Ureter (tissue), 1 donor: ENCODE results near the gene RIN3. TPM values are rescaled to one million over a fixed set of nuclear protein-coding genes. Genes with fewer than 3 reads are reported as not detected.

Source experiments
- DNase-seq: peaks from one replicate; pipeline ENCODE4 v3.0.0-alpha.2; 2020; ENCODE audit warnings: low spot score
- total RNA-seq: library from RNA; stranded (reverse); gene quantifications from one replicate; pipeline ENCODE4 v1.2.4, GENCODE V29; 2023
- donor health status: DM: yes; HTN: yes; CAD: no.

The RIN3 gene
- total RNA-seq, 1 donor from 2014 or later = 27.3 TPM

DNA sequence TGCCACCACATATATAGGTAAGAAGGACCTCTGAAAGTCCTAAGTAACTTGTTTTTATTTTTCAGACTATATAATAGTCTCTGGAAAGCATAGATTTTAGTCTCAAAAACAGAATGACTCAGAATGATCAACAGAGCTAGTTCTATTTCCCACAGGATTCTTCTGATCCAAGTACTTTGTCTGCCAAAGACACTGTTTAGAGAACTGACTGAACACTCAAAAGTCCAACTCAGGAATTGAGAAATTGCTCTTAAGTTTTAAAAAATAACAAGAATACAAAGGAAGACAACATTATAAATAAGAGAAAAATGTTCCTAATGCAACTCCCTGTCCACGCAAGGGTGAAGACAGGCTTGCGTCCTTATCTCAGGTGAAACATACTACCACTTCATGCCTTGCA, 205.8 kb downstream of the RIN3 start:
- no peak for DNase-seq

DNA sequence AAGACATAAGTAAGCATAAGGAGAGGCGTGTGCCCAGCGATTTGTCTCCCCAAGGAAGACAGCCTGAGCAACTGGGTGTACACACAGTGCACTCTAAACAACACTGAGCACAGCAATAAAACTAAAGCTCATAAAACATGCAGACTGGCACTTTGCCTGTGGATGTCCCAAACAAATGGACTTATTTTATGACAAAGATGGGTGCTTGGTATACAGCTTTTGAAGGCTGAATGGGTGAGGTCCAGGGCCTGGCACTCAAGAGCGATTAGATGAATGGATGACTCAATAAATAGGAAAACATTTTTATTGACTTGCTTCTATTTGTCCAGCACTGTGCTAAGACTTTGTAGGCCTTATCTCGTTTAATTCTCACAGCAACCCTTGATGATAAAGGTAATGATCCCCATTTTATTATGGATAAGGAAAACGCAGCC, 206.3 kb downstream of the RIN3 start:
- peak; percentile 62 for DNase-seq

DNA sequence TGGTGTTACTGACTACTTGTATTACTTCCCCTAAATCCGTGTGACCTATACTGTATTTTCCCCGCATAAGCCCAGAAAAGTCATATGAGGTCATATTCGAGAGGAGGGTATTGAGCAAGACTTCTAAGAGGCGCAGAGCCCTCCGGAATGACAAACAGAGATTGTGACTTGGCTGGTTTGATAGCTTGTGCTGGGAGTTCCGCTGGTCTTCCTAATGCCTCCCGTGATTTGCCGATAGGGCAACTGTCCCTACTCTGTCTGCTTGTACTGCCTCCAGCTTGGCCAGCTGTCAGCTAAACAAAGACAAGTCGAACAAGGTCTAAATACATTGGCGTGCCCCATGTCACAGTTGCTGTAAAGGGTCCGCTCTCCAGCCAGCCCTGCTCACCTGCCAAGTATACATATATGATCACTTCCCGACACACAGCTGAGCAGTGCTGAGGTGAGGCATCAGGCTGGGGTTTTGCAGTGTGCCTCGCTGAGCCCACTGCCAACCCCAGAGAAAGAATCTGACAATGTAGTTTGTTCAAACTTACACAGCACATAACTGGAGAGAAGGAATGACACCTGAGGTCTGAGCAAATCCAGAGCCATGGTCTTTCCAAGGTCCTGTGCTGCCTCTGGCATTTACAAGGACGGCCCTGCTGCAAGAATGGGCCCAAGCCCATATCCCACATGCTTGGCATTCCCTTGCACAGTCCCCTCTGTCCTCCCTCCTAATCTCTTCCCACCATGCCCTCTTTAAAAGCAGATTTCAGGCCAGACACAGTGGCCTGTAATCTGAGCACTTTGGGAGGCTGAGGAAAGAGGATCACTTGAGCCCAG, 211.1 kb downstream of the RIN3 start:
- no peak for DNase-seq

DNA sequence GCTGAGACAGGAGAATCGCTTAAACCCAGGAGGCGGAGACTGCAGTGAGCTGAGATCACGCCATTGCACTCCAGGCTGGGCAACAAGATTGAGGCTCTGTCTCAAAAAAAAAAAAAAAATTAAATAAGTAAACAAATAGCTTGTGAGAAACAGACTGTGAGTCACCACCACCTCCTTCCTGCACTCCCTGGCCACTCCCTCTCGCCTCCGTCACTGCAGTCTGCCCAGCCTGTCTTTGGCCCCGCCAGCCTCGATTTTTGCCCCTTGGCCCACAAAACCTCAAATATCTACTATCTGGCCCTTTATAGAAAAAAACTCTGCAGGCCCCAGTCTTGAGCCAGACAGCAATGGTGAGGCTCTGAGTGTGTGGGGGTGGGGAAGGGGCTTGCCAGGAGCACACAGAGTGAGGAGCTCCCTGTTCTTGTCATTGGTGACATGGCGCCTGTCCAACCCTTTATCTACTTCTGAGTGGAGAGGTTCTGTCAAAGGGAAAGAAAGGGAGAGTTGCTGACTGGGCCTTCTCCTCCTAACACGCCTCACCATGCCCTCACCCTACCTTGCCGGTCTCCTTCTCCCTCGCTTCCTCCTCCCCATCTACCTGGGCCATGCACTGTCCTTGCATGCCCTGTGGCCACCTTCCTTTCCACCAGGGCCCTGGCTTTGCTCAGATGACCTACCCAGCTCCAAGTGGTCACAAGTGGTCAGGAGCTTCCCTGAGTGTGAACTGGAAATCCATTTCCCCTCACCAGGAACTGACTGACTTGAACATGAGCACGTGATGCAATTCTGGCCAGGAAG, 212.8 kb downstream of the RIN3 start:
- peak; percentile 81 for DNase-seq

DNA sequence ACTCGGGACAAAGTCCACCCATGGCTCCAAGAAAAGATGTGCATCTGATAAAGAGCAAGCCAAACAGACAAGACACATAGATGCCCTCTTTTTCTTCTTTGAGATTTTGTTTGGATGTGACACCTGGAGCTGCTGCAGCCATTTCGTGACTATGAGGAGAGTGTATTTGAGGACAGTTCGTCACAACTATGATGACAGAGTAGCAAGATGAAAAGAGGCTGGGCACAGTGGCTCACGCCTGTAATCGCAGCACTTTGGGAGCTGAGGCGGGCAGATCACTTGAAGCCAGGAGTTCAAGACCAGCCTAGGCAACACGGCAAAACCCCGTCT, 213.3 kb downstream of the RIN3 start:
- DNase-seq = no peak

DNA sequence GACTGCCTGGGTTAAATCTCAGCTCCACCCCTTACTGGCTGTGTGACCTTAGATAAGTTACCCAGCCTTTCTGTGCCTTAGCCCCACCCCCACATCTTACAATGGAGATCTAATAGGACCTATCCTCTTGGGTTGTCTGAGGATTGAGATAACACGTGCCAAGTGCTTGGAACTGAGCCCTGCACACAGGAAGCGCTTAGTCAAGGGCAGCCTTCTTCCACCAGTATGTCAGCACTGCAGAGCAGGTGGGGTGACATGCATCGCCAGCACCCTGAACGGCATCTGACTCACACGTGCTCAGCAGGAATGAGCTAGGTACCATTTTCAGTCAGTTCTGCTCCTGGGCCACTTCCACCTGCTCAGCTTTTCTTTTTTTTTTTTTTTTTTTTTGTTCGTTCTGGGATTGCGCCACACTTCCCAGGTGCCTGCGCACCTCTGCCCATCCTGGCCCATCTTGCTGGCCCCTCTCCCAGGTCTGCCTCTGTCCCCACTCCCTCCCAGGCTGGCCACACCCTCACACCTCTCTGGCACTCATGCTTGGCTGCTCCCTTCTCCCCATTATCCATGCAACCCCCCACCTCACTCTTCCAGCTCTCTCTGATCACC, 215.3 kb downstream of the RIN3 start:
- DNase-seq = no peak

DNA sequence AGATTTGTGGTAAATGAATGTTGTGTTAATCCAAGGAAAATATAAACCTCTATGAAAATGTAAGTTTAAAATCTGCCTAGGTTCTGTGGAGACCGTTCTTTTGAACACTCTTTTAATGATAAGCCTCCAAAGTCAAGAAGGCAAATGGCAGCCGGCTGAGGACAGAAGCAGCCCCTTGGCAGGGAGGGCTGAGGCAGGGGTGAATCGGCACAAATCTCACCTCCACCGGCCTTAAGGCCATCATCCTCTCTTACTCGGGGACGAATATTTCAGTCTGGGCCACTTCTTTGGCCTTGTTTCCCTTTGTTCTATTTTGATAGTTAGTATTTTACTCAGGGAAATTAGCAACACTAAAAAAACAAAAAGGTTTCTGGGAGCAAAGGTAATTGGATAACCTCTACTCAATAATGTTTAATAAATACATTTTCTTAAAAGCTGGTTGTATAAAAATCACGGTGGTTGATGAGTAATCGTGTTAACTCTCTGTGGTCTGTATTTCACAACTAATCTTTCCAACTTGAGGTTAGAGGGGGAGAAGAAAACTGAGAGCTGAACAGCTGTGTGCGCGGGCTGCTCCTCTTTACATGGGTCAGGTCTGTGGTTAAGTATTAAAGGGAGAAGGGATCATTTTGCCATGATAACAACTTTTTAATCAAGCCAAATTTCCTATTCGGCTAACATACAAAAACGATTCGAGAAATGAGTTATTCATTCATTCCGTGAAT, 216.2 kb downstream of the RIN3 start:
- no peak for DNase-seq

DNA sequence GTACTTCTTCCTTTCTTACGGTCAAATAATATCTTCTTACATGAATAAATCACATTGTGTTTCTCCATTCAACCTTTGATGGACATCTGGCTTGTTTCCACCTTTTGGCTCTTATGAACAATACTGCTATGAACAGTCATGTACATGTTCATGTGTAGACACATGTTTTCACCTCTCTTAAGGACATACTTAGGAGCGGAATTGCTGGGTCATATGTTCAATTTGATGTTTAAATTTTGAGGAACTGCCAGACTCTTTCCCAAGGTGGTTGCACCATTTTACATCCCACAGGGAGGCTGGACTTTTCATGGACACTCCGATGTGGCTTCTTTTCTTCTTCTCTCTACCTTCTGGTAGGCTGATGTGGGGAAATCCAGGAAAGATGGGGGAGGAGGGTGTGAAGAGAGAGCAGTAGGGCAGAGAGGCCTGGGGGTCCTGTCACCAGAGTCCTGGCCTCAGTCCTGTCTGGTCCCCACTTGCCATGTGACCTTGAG, 218.1 kb downstream of the RIN3 start:
- DNase-seq = no peak

DNA sequence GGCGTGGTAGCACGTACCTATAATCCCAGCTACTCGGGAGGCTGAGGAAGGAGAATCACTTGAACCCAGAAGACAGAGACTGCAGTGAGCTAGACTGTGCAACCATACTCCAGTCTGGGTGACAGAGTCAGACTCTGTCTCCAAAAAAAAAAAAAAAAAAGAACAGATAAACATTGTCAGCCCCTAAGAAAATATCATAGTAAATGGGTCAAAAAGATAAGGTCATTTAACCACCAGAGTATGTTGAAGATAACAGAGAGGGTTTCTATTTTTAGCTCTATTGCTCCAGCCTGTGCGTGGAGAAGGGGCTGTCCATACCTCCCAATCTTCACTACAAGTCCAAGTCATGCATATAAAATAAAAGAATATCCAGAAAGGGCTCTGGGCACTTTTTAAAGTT, 219.4 kb downstream of the RIN3 start:
- no peak for DNase-seq

DNA sequence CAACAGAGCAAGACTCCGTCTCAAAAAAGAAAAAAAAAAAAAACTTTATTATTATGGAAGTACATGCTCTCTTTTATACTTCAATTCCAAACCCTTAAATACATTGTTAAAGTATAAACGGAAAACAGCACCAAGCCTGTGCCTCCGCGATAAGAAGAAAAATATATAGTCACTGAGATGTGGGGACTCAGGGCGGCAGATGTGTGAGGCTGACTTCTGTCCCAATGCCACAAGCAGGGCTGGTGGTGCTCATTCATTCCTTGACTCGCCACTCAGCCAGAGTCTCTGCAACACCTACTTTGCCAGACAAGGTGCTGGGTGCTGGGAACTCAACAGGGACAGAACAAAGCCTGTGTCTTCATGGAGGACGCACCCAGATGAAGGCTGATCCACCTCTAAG, 221.0 kb downstream of the RIN3 start:
- DNase-seq = no peak

DNA sequence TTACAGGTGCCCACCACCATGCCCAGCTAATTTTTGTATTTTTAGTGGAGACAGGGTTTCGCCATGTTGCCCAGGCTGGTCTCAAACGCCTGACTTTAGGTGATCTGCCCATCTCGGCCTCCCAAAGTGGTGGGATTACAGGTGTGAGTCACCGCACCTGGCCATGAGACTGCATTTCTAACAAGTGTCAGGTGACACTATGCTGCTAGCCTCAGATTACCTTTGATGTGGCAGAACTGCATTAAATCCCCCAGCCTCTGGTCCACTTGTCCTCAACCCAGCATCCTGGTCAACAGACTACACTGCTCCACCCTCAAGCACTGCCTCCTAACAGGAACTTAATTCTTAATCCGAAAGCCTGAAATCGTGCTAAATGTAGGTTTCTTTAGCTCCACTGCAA, 221.8 kb downstream of the RIN3 start:
- no peak for DNase-seq

DNA sequence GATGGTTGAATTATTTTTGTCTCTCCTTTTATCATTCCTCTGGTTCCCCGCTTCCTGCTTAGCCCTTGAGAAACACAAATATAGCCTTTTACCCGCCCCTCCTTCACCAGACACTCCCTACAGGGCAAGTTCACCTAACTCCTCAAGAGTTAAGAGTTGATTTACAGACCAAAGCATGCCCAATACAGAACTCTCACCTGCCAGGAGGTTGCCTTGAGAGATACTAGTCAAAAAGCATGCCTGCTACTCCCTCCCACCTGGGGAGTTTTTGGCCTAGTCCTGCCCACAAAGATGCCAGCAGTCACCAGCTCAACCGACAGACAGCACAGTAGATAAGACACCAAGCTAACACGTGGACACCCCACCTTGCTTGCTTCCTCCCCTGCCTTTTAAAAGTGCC, 223.6 kb downstream of the RIN3 start:
- DNase-seq = no peak

DNA sequence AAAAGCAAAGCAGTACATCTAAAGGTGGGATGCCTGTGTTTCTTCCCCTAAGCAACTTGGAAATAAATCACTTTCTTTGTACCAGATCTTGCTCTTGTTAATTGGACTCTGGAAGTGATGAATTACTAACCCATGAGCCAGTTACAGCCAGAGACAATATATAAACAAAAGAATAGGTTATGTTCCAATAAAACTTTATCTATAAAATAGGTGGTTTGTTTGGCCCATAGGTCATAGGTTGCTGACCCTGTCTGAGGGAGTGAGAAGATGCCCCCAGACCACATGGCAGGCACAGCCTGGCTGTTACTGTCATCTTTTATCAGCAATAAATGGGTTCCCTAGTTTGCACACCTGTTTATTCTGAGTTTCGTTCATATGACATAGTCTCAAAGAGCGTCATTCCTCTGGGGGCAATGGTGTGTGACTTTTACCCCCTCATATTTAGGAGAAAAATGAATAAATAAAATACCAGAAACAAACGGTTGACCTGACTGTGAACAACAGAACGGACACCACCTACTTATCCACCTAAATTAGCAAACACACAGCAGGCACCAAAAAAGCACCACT, 224.1 kb downstream of the RIN3 start:
- no peak for DNase-seq

Other genes with a start within 250 kb of the RIN3 start
- gene SLC24A4, start 190.6 kb upstream of the RIN3 start, total RNA-seq = 0.75 TPM
- gene LGMN, start 234.8 kb downstream of the RIN3 start, total RNA-seq = 100 TPM